A673 (cell line): ENCODE data around the gene DLX4. TPM values are rescaled to one million over a fixed set of nuclear protein-coding genes. Genes with fewer than 3 reads are reported as not detected.

Experiments used
- Bru-seq: library from RNA; stranded (reverse); fragments of 400-500 nt; gene quantifications from one replicate; lab custom pipeline; 2021; lab: Mats Ljungman, UMichigan
- BruChase-seq, 2 experiments: library from RNA; stranded (reverse); fragments of 400-500 nt; gene quantifications; one replicate each; lab custom pipeline; 2021; lab: Mats Ljungman, UMichigan
- BruUV-seq: library from RNA; stranded (reverse); fragments of 400-500 nt; replicated peaks from 2 replicates; lab custom pipeline; 2021; lab: Mats Ljungman, UMichigan
- CTCF ChIA-PET: fragments of 300-600 bp; sonication (Branson Sonifier 250); formaldehyde crosslinking; loops from one replicate; lab custom pipeline; 2022; ENCODE audit warnings: antibody characterized with exemption; lab: Charles Lee
- POLR2A ChIA-PET: fragments of 300-600 bp; sonication (Branson Sonifier 250); formaldehyde crosslinking; loops from one replicate; lab custom pipeline; 2022; ENCODE audit warnings: antibody characterized with exemption; ENCODE audit not compliant: low non-redundant PET; lab: Charles Lee
- DNase-seq: peaks from one replicate; pipeline ENCODE4 v3.0.0-alpha.2; 2015; ENCODE audit warnings: low spot score
- H3K27ac ChIP-seq: fragments of 200-600 bp; sonication (generic); 2 replicates; pipeline ENCODE4 v1.5.1; 2016; ENCODE audit warnings: mixed run types, low read depth, mild to moderate bottlenecking, mixed read lengths, antibody characterized with exemption, low read length; ENCODE audit not compliant: poor library complexity, severe bottlenecking
- H3K27me3 ChIP-seq: fragments of 200-600 bp; sonication (generic); replicated peaks from 2 replicates; pipeline ENCODE4 v1.6.1; 2017; ENCODE audit warnings: mixed run types, low read depth, mild to moderate bottlenecking, mixed read lengths, antibody characterized with exemption, low read length; ENCODE audit not compliant: insufficient read depth, poor library complexity
- H3K36me3 ChIP-seq: fragments of 200-600 bp; sonication (generic); 2 replicates; pipeline ENCODE4 v1.6.1; 2016; ENCODE audit warnings: mixed run types, mild to moderate bottlenecking, mixed read lengths, antibody characterized with exemption, low read length; ENCODE audit not compliant: insufficient read depth, poor library complexity, severe bottlenecking
- H3K4me1 ChIP-seq: fragments of 200-600 bp; sonication (generic); 2 replicates; pipeline ENCODE4 v1.6.1; 2017; ENCODE audit warnings: mixed run types, mild to moderate bottlenecking, mixed read lengths, antibody characterized with exemption, low read length; ENCODE audit not compliant: insufficient read depth, poor library complexity, severe bottlenecking
- H3K4me3 ChIP-seq: fragments of 200-600 bp; sonication (generic); 2 replicates; pipeline ENCODE4 v1.5.1; 2016; ENCODE audit warnings: low read depth, mixed run types, mild to moderate bottlenecking, mixed read lengths, low read length; ENCODE audit not compliant: poor library complexity, severe bottlenecking
- H3K9me3 ChIP-seq: fragments of 200-600 bp; sonication (generic); 2 replicates; pipeline ENCODE4 v1.6.1; 2016; ENCODE audit warnings: mixed run types, low read depth, mild to moderate bottlenecking, mixed read lengths, antibody characterized with exemption, low read length; ENCODE audit not compliant: poor library complexity, severe bottlenecking
- CTCF ChIP-seq: fragments of 300-800, 200-600 bp; sonication (generic); conservative IDR thresholded peaks from 2 replicates; pipeline ENCODE4 v1.5.1; 2017; ENCODE audit warnings: low read depth, mild to moderate bottlenecking, antibody characterized with exemption, low read length, moderate library complexity, mixed read lengths
- EZH2 ChIP-seq: fragments of 200-600 bp; sonication (generic); IDR thresholded peaks from 2 replicates; pipeline ENCODE4 v1.6.1; 2017; ENCODE audit warnings: borderline replicate concordance, low read depth, mild to moderate bottlenecking, mixed read lengths, antibody characterized with exemption, low read length; ENCODE audit not compliant: poor library complexity, severe bottlenecking
- intact Hi-C: fragments of 100-400 bp; cut with micrococcal nuclease; formaldehyde crosslinking; loops from one replicate; pipeline ENCODE4 v1.10.0; 2022; ENCODE audit not compliant: unreplicated experiment
- long read RNA-seq: library from polyadenylated mRNA; stranded (forward); transcript quantifications from one replicate; pipeline ENCODE4 v2.0.0, GENCODE V29; 2022
- total RNA-seq: library from RNA; stranded (reverse); gene quantifications from 2 replicates; pipeline ENCODE4 v1.2.3, GENCODE V29; 2021

Gene DLX4, protein sequence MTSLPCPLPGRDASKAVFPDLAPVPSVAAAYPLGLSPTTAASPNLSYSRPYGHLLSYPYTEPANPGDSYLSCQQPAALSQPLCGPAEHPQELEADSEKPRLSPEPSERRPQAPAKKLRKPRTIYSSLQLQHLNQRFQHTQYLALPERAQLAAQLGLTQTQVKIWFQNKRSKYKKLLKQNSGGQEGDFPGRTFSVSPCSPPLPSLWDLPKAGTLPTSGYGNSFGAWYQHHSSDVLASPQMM
- total RNA-seq (0.82 and 1.0 TPM in 2 replicates), Bru-seq, nascent RNA (percentile 16 among the genes with signal in this experiment), BruChase-seq, experiment 1, labeled RNA remaining after a 2-hour chase (percentile 25 among the genes with signal in this experiment), BruChase-seq, experiment 2, labeled RNA remaining after a 6-hour chase (percentile 23 among the genes with signal in this experiment)
- long read RNA-seq, partial matches to known transcripts, result 0 of 2 reads
- long read RNA-seq, other reads (novel, unspliced or antisense), result 0 of 2 reads

DNA sequence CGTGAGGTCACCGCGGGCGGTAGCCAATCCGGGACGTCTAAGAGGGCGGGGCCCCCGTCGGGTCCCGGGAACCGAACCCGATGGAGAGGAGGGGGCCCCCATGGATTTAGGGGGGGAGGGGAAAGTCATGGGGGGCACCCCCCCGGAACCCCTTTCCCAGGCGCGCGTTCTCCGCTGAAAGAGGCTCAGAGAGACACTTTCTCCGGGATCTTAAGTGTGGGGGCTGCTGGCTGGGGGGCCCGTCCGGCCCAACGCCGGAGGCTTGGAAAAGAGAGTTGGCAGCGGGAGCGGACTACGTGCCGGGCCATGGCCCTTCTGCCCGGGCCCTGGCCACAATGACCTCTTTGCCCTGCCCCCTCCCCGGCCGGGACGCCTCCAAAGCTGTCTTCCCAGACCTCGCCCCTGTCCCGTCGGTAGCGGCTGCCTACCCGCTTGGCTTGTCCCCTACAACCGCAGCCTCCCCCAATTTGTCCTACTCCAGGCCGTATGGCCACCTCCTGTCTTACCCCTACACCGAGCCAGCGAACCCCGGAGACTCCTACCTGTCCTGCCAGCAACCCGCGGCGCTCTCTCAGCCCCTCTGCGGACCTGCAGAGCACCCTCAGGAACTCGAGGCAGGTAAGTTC lies at the start of gene DLX4:
TSS of gene DLX4 (plus strand) at position 57 of the 626 bp plus-strand sequence. CDS start at position 336, 279 bp downstream.
- ChIA-PET CTCF (no interaction called here), POLR2A (no interaction called here)
- peak within 1 kb of the TSS; percentile 70 for H3K4me3 ChIP-seq
- H3K4me1 ChIP-seq, result peaks cover 1% of the 10 kb centered on the region
- DNase-seq, result no peak
- peaks cover 92% of the 10 kb centered on the region for H3K27me3 ChIP-seq
- H3K9me3 ChIP-seq, result no peaks in the 10 kb centered on the region
- intact Hi-C loops, result no loop called here
- no peaks in the 10 kb centered on the region for H3K36me3 ChIP-seq
- BruUV-seq, result no TSS peak
- no peak for TF ChIP-seq EZH2
- TF ChIP-seq CTCF, result no peak
- no peak within 1 kb of the TSS for H3K27ac ChIP-seq

DNA sequence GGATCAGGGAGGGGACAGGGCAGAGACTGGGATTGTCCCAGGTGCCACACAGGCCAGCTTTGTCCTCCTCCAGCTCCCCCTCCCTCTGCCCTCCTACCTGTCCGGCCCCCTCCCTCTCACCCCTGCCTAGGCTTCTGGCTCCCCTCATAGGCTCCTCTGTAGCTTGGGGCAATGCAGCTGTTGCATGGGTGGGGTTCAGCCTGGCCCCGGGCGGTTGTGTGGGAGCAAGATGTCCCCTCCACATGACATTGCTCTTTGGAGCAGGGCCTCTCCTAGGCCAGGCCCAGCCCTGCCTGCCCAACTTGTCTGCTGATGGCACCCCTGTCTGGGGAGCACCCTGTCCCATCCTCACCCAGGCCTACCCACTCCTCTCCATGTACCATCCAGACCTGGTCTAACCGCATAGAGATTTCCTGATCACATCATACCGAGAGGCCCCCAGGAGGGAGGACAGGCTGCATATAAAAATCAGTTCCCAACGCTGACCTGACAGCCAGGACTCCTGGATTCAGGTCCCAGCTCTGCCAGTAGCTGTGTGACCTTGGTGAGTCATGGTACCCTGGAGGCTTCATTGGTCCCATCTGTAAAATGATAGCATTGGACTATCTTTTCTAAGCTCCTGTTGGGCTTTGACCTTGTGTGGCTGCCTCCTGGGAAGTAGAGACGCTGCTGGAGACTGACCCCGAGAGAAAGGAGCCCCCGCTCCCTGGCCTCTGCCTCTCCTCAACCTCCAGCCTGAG lies 48.8 kb upstream of the DLX4 start:
- H3K4me3 ChIP-seq, result no peak overlapping the region
- TF ChIP-seq EZH2 (no peak), CTCF (no peak)
- H3K27ac ChIP-seq, result no peak overlapping the region
- no peak for DNase-seq
- no TSS peak for BruUV-seq
- no peaks in the 10 kb centered on the region for H3K4me1 ChIP-seq
- CTCF ChIA-PET, result interaction anchor here (0.7 kb wide), 1 partner anchor 25 kb away, joined by 3 read pairs; no protein-coding TSS in a partner anchor
- intact Hi-C loops, result no loop called here
- H3K36me3 ChIP-seq, result no peaks in the 10 kb centered on the region
- POLR2A ChIA-PET, result no interaction called here
- H3K9me3 ChIP-seq, result no peaks in the 10 kb centered on the region
- H3K27me3 ChIP-seq, result no peaks in the 10 kb centered on the region

DNA sequence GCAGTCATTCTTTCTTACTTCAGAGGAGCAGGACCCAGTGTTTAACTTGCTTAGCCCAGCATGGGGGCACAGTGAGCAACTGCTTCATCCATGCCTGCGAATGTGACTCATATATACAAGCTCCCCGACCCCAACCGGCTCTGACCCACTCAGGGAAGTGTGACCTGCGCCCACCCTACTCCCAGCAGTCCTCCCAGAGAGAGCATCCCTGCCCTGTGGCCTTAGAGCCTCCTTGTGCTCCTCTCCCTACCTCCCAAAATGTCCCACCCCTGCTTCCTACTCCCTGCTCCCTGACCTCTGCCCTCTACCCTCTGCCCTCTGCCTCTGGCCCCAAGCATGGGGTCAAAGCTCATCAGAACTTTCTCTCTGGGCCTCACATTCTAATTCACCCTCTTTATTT lies 46.9 kb upstream of the DLX4 start:
- Histone ChIP-seq H3K36me3 (no peaks in the 10 kb centered on the region), H3K4me3 (no peak overlapping the region), H3K9me3 (no peaks in the 10 kb centered on the region), H3K27ac (no peak overlapping the region), H3K27me3 (no peaks in the 10 kb centered on the region), H3K4me1 (no peaks in the 10 kb centered on the region)
- BruUV-seq, result no TSS peak
- CTCF ChIA-PET, result no interaction called here
- no peak for DNase-seq
- POLR2A ChIA-PET, result no interaction called here
- TF ChIP-seq EZH2, result no peak
- TF ChIP-seq CTCF, result no peak
- intact Hi-C loops, result no loop called here
